Neural crest cell (in vitro differentiated cells): ENCODE results near the gene PCED1B. TPM values are rescaled to one million over a fixed set of nuclear protein-coding genes. Genes with fewer than 3 reads are reported as not detected.

Experiments
- DNase-seq: peaks from one replicate; pipeline ENCODE4 v3.0.0; 2021; ENCODE audit warnings: low read depth, mixed read lengths, low spot score
- H3K27ac Mint-ChIP-seq: one replicate; pipeline ENCODE4 v1.8.0; 2021; ENCODE audit warnings: mild to moderate bottlenecking, mixed read lengths; ENCODE audit not compliant: unreplicated experiment
- H3K27me3 Mint-ChIP-seq: 2 replicates; pipeline ENCODE4 v1.8.0; 2021; ENCODE audit warnings: low read depth, mild to moderate bottlenecking, mixed read lengths
- H3K36me3 Mint-ChIP-seq: 2 replicates; pipeline ENCODE4 v1.8.0; 2021; ENCODE audit warnings: low read depth, mild to moderate bottlenecking, mixed read lengths
- H3K4me1 Mint-ChIP-seq: 2 replicates; pipeline ENCODE4 v1.8.0; 2021; ENCODE audit warnings: mixed read lengths
- H3K4me3 Mint-ChIP-seq: one replicate; pipeline ENCODE4 v1.8.0; 2021; ENCODE audit warnings: mild to moderate bottlenecking, mixed read lengths
- H3K9me3 Mint-ChIP-seq: 2 replicates; pipeline ENCODE4 v1.8.0; 2021; ENCODE audit warnings: mixed read lengths
- total RNA-seq: library from RNA; stranded (reverse); gene quantifications from 2 replicates; pipeline ENCODE4 v1.2.1, GENCODE V29; 2021
- TF ChIP-seq, protein P1 (sequence below): fragments of 200-600 bp; sonication (generic); conservative IDR thresholded peaks from 2 replicates; pipeline ENCODE4 v1.5.0; 2021; ENCODE audit warnings: antibody characterized with exemption, mild to moderate bottlenecking

Gene PCED1B
- total RNA-seq, 1 donor from 2014 or later = 0.47 TPM

DNA sequence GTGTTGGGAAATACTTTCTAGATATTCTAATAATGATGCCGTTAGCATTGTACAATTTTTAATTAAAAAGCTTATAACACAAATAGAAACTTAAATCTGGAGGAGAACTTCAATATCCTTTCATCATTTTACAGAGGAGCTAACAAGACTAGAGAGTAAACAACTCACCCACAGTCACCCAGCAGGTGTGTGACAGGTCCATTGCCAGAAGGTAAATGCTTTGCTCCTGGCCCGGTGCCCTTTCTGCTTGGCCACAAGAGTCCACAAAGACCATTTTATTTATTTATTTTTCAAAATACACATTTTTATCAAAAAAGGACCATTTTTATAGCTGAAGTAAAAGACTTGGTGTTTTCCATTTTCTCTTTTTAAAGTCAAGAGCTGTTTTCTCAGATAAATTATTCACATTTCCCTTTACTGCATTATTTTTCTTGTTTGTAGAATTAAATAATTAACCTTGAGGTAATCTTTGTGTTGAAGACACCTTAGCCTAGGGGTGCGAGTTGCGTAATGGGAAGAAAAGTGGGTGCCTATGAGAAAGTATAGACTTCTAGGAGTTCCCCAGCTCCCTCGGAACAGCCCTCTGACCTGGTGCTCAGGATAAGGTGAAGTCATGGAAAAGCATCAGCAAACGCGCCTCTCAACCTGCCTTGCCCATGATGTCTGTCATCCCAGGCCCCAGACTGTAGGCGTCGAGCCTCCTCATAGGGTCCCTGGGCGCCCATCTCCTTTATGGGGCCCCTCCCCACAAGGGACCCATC lies 26.7 kb downstream of the PCED1B start:
- Mint-ChIP-seq H3K27me3 (no peaks in the 10 kb centered on the region), H3K27ac (no peak overlapping the region), H3K4me1 (peaks cover 24% of the 10 kb centered on the region), H3K9me3 (no peaks in the 10 kb centered on the region), H3K36me3 (no peaks in the 10 kb centered on the region), H3K4me3 (no peak overlapping the region)
- DNase-seq = no peak
- TF ChIP-seq, protein P1, sequence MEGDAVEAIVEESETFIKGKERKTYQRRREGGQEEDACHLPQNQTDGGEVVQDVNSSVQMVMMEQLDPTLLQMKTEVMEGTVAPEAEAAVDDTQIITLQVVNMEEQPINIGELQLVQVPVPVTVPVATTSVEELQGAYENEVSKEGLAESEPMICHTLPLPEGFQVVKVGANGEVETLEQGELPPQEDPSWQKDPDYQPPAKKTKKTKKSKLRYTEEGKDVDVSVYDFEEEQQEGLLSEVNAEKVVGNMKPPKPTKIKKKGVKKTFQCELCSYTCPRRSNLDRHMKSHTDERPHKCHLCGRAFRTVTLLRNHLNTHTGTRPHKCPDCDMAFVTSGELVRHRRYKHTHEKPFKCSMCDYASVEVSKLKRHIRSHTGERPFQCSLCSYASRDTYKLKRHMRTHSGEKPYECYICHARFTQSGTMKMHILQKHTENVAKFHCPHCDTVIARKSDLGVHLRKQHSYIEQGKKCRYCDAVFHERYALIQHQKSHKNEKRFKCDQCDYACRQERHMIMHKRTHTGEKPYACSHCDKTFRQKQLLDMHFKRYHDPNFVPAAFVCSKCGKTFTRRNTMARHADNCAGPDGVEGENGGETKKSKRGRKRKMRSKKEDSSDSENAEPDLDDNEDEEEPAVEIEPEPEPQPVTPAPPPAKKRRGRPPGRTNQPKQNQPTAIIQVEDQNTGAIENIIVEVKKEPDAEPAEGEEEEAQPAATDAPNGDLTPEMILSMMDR = no peak

DNA sequence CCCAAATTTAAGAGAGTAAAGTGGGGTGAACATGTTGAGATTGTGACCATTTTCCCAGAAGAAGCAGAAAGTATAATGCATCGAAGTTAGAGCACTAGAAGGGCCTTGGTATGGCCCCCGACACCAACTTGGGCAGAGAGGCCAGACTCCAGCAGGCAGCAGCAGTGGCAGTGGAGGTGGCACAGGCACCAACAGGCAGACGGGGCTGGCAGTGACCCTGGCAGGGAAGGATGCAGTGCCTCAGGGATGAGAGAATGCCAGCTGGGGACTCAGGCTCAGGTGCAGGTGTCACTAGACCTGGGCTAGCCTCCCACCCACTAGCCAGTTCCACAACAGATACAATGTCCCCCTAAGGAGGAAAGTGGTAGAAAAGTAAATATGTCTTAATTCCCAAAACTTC lies 28.0 kb downstream of the PCED1B start:
- H3K9me3 Mint-ChIP-seq = no peaks in the 10 kb centered on the region

DNA sequence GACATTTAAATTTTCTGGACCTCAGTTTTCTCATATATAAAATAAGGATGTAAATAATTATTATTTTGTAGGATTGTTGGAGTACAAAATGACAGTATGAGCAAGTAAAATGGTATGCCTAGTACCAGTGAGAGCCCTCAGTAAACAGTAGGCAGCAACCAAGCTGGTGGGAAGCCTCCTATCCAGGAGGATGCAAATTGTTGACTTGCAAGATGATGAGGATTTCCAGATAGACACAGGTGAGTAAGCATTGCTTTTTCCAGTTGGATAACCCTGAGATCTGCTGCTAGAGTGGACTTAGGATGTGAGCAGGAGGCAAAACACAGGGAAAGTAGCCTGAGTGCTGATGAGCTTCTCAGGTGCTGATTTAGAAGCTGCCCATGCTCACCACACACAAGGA lies 28.5 kb downstream of the PCED1B start:
- TF ChIP-seq, protein P1 = no peak
- no peak for DNase-seq
- Mint-ChIP-seq H3K9me3 (no peaks in the 10 kb centered on the region), H3K27ac (no peak overlapping the region), H3K4me1 (peaks cover 24% of the 10 kb centered on the region), H3K4me3 (no peak overlapping the region), H3K36me3 (no peaks in the 10 kb centered on the region), H3K27me3 (no peaks in the 10 kb centered on the region)

More for the DNA sequence above, 28.0 kb downstream of the PCED1B start:
- DNase-seq = no peak
- peaks cover 24% of the 10 kb centered on the region for H3K4me1 Mint-ChIP-seq
- no peak overlapping the region for H3K27ac Mint-ChIP-seq
- no peaks in the 10 kb centered on the region for H3K27me3 Mint-ChIP-seq
- TF ChIP-seq, protein P1 = no peak
- H3K4me3 Mint-ChIP-seq = no peak overlapping the region
- H3K36me3 Mint-ChIP-seq = no peaks in the 10 kb centered on the region

DNA sequence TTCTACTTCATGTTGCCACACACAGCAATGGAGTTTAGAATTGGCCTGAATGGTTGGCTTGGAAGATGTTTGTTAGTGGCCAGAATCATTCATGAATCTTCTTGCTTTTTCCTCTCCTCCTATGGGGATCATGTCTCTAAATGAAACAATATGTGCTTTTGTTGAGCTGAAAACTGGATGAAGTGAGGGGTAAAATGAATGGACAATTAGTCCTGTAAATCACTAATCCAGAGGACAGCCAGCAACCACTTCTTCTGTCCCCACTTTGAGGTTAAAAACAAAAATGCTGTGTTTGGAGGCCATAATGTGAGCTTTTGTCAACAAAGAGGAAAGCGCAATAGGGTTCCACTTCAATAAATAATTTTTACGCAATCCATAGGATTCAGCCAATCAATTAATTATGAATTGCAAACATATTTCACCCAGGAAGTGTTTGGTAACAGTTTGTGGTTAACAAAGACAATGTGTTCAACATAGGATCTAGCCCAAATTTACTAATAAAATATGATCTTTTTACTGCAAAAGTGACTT lies 30.7 kb downstream of the PCED1B start:
- H3K9me3 Mint-ChIP-seq = no peaks in the 10 kb centered on the region
- no peaks in the 10 kb centered on the region for H3K27me3 Mint-ChIP-seq
- DNase-seq = no peak
- H3K36me3 Mint-ChIP-seq = no peaks in the 10 kb centered on the region
- H3K27ac Mint-ChIP-seq = no peak overlapping the region
- no peak overlapping the region for H3K4me3 Mint-ChIP-seq
- H3K4me1 Mint-ChIP-seq = peaks cover 21% of the 10 kb centered on the region
- TF ChIP-seq, protein P1 = no peak

DNA sequence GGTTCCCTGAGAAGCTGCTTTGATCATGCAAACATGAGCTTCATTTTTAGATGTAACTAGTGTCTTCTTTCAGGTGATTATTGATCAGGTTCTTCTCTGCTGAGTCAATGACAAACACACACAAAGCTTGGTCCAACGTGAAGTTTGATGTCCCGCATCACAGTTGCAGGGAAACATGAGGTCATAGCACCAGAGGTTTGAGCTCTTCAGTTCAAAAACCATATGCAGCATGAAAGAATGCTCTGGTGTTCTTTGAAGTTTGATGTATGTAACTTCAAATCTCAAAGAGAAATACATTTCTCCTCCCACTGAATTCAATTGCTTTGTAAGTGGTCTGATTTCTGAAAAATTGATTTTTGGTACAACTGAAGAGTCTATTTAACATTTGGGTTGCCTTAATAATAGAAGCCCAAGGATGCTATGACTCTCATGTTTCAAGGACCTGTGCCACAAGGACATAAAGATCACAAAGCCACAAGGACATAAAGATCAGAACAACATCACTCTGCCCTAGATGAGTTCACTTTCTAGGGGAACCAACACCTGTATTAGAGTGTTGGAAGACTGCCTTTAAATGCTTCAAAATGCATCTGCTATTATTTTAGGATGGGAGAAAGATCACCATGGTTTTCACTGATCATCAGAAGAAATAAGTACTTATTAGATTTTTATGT lies 31.4 kb downstream of the PCED1B start:
- no peak overlapping the region for H3K27ac Mint-ChIP-seq
- no peak for DNase-seq
- no peaks in the 10 kb centered on the region for H3K36me3 Mint-ChIP-seq
- no peaks in the 10 kb centered on the region for H3K9me3 Mint-ChIP-seq
- no peak overlapping the region for H3K4me3 Mint-ChIP-seq
- TF ChIP-seq, protein P1 = no peak
- H3K27me3 Mint-ChIP-seq = no peaks in the 10 kb centered on the region
- peaks cover 16% of the 10 kb centered on the region for H3K4me1 Mint-ChIP-seq
